DMS53 (cell line): ENCODE data around the gene INHBE.
"Not testable (repeated sequence)": the region's sequence is repeated elsewhere in the genome, so short reads cannot be mapped to it uniquely, and the experiment has no call there.

ENCODE experiments used
- DNase-seq: peaks from one replicate; lab custom pipeline; 2025; lab: John Stamatoyannopoulos, UW

INHBE gene

DNA sequence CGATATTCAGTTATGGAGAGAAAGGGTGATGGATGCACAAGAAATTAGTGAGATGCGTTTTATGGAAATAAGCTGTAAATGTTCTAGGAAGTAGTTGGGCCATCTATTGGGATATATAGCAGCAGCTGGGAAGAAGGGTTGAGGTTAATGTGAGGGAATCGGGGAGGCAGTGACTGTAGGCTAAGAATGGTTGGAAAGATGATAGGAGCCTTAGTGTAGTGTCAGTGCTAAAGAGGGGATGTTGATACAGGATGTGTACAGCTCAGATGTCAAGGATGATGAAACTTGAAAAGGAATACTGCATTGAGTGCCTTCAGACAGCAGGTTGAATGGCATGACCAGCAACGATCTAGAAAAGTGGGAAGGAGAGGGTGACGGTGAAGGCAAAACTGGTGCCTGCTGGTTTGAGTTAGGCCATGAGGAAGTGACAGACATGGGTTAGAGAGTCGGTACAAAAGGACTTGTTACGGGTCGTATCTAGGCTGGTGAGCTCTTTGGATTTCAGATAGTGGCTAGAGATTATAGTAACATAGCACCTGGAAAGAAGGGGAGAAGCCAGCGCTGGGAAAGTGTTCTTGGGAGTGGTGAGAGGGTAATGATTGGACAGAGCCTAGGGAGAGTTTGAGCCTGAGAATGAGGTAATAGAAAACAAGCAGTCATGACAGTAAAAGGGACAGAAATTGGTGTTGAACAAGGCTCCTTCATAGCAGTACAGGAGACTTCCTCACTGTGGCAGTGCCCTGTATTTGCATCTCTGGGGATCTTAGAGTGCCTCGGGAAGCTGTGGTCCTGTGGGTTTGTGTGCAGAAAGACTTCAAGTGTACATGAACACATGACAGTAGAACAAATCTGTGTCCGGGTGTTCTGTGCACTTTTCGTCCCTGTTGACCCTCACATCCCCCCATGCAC lies 42.4 kb downstream of the INHBE start:
- DNase-seq = no peak

- no peak for DNase-seq
These were observed 43.0 kb downstream of the INHBE start for GRCh38 chr12:57498132-57498502.

- no peak for DNase-seq
These were observed 43.5 kb downstream of the INHBE start for GRCh38 chr12:57498571-57498970.

DNA sequence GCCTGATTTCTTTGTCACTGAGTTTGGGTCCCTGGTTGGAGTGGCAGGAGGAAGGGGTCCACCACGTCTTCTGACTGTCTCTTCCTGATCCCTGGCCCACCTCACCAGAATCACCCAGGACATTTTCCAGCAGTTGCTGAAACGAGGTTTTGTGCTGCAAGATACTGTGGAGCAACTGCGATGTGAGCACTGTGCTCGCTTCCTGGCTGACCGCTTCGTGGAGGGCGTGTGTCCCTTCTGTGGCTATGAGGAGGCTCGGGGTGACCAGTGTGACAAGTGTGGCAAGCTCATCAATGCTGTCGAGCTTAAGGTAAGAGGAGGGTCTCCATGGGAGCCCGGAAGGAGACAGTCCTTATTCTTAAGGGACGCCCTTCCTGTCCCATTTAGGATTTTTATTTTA lies 45.1 kb downstream of the INHBE start:
- no peak for DNase-seq

- not testable (repeated sequence) for DNase-seq
These were observed 47.3 kb downstream of the INHBE start for GRCh38 chr12:57502311-57502969.

DNA sequence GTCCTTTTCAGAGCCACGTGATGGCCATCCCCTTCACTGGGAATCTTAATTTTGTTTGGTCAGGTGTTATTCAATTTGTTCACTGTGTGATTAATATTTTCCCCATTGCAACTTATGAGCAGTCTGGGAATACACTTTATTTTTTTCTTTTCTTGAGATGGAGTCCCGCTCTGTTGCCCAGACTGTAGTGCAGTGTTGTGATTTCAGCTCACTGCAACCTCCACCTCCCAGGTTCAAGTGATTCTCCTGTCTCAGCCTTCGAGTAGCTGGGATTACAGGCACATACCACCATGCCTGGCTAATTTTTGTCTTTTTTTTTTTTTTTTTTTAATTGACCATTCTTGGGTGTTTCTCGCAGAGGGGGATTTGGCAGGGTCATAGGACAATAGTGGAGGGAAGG lies 51.4 kb downstream of the INHBE start:
- not testable (repeated sequence) for DNase-seq
